OCI-LY3 (cell line): ENCODE results near the gene MACROD1.

Source experiments
- H2AFZ ChIP-seq: fragments of 200-600, 300-600 bp; shearing (Covaris generic); 2 replicates; pipeline ENCODE4 v1.6.0; 2014; ENCODE audit warnings: antibody characterized with exemption, low read depth, low read length
- H3K27ac ChIP-seq: fragments of 200-600, 300-600 bp; sonication (generic); 2 replicates; pipeline ENCODE4 v1.5.1; 2014; ENCODE audit warnings: mild to moderate bottlenecking, low read length, moderate library complexity, mixed read lengths
- H3K27me3 ChIP-seq: fragments of 200-600, 300-600 bp; sonication (generic); 2 replicates; pipeline ENCODE4 v1.6.1; 2014; ENCODE audit warnings: low read depth, low read length, mixed read lengths
- H3K36me3 ChIP-seq: fragments of 200-600, 300-600 bp; sonication (generic); replicated peaks from 2 replicates; pipeline ENCODE3; 2014; ENCODE audit warnings: low read depth, low read length, mixed read lengths
- H3K4me1 ChIP-seq: fragments of 300-600, 200-600 bp; sonication (generic); 2 replicates; pipeline ENCODE4 v1.6.1; 2014; ENCODE audit warnings: low read length, mixed read lengths
- H3K4me2 ChIP-seq: fragments of 200-600, 300-600 bp; sonication (generic); 2 replicates; pipeline ENCODE4 v1.6.1; 2014; ENCODE audit warnings: low read length, mixed read lengths
- H3K4me3 ChIP-seq: fragments of 300-600, 200-600 bp; sonication (generic); 2 replicates; pipeline ENCODE4 v1.5.1; 2014; ENCODE audit warnings: antibody characterized with exemption, mild to moderate bottlenecking, low read length, moderate library complexity
- H3K79me2 ChIP-seq: fragments of 300-600, 200-600 bp; shearing (Covaris generic); 2 replicates; pipeline ENCODE4 v1.6.1; 2014; ENCODE audit warnings: mild to moderate bottlenecking, low read length, mixed read lengths
- H3K9ac ChIP-seq: fragments of 300-600, 200-600 bp; shearing (Covaris generic); 2 replicates; pipeline ENCODE4 v1.6.0; 2014; ENCODE audit warnings: mild to moderate bottlenecking, low read length, moderate library complexity
- H3K9me3 ChIP-seq: fragments of 200-600, 300-600 bp; shearing (Covaris generic); 2 replicates; pipeline ENCODE4 v1.6.1; 2014; ENCODE audit warnings: low read length, mixed read lengths; ENCODE audit not compliant: insufficient read depth
- H4K20me1 ChIP-seq: fragments of 200-600, 300-600 bp; sonication (generic); 2 replicates; pipeline ENCODE4 v1.6.1; 2016; ENCODE audit warnings: low read length, mixed read lengths; ENCODE audit not compliant: insufficient read depth
- EZH2phosphoT487 ChIP-seq: fragments of 200-600 bp; shearing (Covaris generic); IDR thresholded peaks from 2 replicates; pipeline ENCODE4 v1.6.1; 2018; ENCODE audit warnings: antibody characterized with exemption, mixed run types, low read depth
- TF ChIP-seq, protein P1 (sequence below): fragments of 200-600, 300-600 bp; sonication (generic); IDR thresholded peaks from 2 replicates; pipeline ENCODE4 v1.5.1; 2014; ENCODE audit warnings: antibody characterized with exemption, low read length, low read depth

The MACROD1 gene

DNA sequence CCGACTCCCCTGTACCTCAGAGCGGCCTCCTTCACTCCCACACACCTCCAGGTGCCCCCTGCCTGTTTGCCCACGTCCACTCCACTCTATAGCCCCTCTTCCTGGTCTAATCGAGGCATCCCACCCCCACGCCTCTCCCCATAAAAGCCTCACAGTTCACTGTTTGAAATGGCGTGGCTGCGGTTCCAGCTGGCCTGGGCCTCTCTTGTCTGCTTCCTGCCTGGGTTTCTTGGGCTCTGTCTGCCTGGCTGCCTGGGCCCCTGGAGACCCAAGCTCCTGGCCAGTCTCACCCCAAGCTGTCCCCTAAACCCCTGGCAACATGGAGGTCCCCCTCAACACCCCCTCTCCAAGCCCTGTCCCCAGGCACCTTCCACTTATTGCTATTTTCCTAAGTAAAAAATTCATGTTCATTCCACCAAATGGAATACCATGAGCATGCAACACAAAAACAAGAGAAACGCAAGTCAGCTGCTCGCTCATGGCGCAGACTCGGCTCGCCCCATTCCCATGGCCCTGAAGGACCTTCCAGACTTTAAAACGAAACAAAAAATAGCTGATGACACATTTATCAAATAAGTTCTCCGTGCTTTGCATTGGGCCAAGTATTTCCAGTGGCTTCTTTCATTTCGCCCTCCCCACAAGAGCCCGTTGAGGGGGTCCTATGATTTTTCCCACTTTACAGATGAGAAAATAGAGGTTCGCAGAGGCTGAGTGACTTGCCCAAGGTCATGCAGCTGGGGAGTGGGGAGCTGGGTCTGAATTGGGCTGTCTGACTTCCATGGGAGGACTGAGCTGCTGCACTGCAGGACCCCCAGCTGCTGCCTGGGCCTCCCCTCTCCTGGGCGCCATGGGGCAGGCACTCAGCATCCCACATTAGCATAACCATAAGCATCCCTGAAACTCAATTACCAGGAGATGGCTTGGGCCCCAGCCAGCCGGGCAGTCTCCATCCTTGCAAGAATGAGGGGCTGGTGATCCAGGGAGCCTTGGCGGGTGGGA is 141.9 kb downstream of the MACROD1 start:
- Histone ChIP-seq H4K20me1 (0 out of 2 replicates have a peak, but pooled peaks cover 3% of the 10 kb centered on the region), H3K79me2 (no peaks in the 10 kb centered on the region), H3K9ac (no peak overlapping the region), H3K36me3 (no peaks in the 10 kb centered on the region), H3K4me1 (no peaks in the 10 kb centered on the region), H3K4me3 (no peak overlapping the region), H3K9me3 (no peaks in the 10 kb centered on the region), H3K4me2 (no peak overlapping the region), H2AFZ (no peak overlapping the region), H3K27me3 (peaks cover 18% of the 10 kb centered on the region), H3K27ac (no peak overlapping the region)
- TF ChIP-seq EZH2phosphoT487, result no peak
- TF ChIP-seq, protein P1, sequence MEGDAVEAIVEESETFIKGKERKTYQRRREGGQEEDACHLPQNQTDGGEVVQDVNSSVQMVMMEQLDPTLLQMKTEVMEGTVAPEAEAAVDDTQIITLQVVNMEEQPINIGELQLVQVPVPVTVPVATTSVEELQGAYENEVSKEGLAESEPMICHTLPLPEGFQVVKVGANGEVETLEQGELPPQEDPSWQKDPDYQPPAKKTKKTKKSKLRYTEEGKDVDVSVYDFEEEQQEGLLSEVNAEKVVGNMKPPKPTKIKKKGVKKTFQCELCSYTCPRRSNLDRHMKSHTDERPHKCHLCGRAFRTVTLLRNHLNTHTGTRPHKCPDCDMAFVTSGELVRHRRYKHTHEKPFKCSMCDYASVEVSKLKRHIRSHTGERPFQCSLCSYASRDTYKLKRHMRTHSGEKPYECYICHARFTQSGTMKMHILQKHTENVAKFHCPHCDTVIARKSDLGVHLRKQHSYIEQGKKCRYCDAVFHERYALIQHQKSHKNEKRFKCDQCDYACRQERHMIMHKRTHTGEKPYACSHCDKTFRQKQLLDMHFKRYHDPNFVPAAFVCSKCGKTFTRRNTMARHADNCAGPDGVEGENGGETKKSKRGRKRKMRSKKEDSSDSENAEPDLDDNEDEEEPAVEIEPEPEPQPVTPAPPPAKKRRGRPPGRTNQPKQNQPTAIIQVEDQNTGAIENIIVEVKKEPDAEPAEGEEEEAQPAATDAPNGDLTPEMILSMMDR, result no peak

DNA sequence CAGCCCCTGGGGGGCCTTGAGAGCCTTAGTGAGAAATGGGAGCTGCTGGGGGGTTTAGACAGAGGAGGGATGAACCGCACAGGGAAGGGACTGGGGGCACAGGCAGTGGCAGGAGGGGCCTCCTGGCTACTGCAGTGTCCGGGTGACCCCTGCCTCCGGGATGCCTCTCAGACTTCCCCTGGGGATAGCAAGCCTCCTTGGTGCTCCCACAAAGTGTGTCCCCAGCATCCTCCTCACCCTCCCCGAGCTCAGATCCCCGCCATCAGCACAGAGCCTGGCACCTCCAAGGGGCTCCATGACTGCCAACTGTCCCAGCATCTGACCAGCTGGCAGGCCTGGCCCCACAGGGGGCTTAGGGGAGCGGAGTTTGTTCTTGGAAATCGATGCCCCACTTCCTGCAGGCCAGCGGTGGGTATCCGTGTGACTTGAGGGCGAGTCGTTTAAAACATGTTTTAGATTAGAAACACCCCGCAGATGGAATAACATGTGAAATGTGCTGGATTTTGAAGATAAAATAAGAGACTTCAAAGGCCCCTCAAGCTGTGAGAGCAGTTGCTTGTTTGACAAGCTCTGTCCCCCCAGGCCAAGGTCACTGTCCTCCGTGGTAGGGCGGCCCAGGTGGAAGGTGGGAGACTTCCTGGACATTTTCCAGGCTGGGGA is 143.7 kb downstream of the MACROD1 start:
- Histone ChIP-seq H3K79me2 (no peaks in the 10 kb centered on the region), H3K4me3 (no peak overlapping the region), H3K36me3 (no peaks in the 10 kb centered on the region), H3K27me3 (peaks cover 7% of the 10 kb centered on the region; the same call in 1 of the 2 replicates), H3K9ac (no peak overlapping the region), H2AFZ (no peak overlapping the region), H3K9me3 (no peaks in the 10 kb centered on the region), H4K20me1 (0 out of 2 replicates have a peak, but pooled peaks cover 3% of the 10 kb centered on the region), H3K27ac (no peak overlapping the region), H3K4me1 (no peaks in the 10 kb centered on the region), H3K4me2 (no peak overlapping the region)
- no peak for TF ChIP-seq EZH2phosphoT487
- TF ChIP-seq, protein P1, result no peak

DNA sequence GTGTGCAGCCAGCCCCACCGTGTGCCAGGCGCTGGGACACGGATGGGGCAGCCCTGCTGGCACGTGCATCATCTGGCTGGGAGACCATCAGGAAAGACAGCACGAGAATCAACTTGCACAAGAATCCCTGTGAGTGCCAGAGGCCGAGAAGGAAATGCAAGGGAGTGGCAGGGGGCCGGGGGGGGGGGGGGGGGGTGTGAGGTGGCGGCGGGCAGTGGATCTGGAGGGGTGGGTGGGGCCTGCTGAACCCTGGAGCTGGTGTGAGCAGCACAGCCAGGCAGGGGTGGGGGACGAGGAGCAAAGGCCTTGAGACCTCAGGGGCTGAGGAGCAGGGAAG is 144.2 kb downstream of the MACROD1 start:
- Histone ChIP-seq H3K4me1 (no peaks in the 10 kb centered on the region), H4K20me1 (0 out of 2 replicates have a peak, but pooled peaks cover 3% of the 10 kb centered on the region), H3K9ac (no peak overlapping the region), H3K9me3 (no peaks in the 10 kb centered on the region), H3K4me3 (no peak overlapping the region), H3K79me2 (no peaks in the 10 kb centered on the region), H3K36me3 (no peaks in the 10 kb centered on the region), H3K27me3 (peaks cover 3% of the 10 kb centered on the region; the same call in 1 of the 2 replicates), H2AFZ (no peak overlapping the region), H3K4me2 (no peak overlapping the region), H3K27ac (no peak overlapping the region)
- TF ChIP-seq EZH2phosphoT487, result no peak
- TF ChIP-seq, protein P1, result no peak
